PC-9 (cell line): ENCODE data around the gene TBCE. TPM values are rescaled to one million over a fixed set of nuclear protein-coding genes. Genes with fewer than 3 reads are reported as not detected.

ENCODE experiments used
- BruUV-seq: library from RNA; stranded (reverse); fragments of 400-500 nt; replicated peaks from 2 replicates; lab custom pipeline; 2021; lab: Mats Ljungman, UMichigan
- CTCF ChIA-PET: fragments of 300-600 bp; sonication (Branson Sonifier 250); formaldehyde crosslinking; loops from one replicate; lab custom pipeline; 2022; ENCODE audit warnings: antibody characterized with exemption; lab: Charles Lee
- POLR2A ChIA-PET: fragments of 300-600 bp; sonication (Branson Sonifier 250); formaldehyde crosslinking; loops from one replicate; lab custom pipeline; 2022; ENCODE audit warnings: antibody characterized with exemption; ENCODE audit not compliant: unreplicated experiment; lab: Charles Lee
- DNase-seq, 2 experiments: peaks; one replicate each; pipeline versions ENCODE4 v3.0.0 to v3.0.0-alpha.2; 2015 to 2022; ENCODE audit warnings: mixed read lengths in 1 of 2
- H2AFZ ChIP-seq: fragments of 200-600 bp; sonication (generic); 2 replicates; pipeline ENCODE4 v1.8.1; 2017; ENCODE audit warnings: antibody characterized with exemption
- H3F3A ChIP-seq: fragments of 200-600 bp; sonication (generic); 2 replicates; pipeline ENCODE4 v1.8.1; 2017; ENCODE audit warnings: antibody characterized with exemption, mild to moderate bottlenecking, low read depth; ENCODE audit not compliant: insufficient read depth
- H3K27ac ChIP-seq: fragments of 200-600 bp; sonication (generic); 2 replicates; pipeline ENCODE4 v1.6.1; 2016; ENCODE audit warnings: mixed run types
- H3K27me3 ChIP-seq: fragments of 200-600 bp; sonication (generic); 2 replicates; pipeline ENCODE4 v1.6.1; 2016; ENCODE audit warnings: low read depth, mixed run types; ENCODE audit not compliant: insufficient read depth
- H3K36me3 ChIP-seq: fragments of 200-600 bp; sonication (generic); 2 replicates; pipeline ENCODE4 v1.6.1; 2016; ENCODE audit warnings: low read depth, mixed run types
- H3K4me1 ChIP-seq: fragments of 200-600 bp; sonication (generic); replicated peaks from 2 replicates; pipeline ENCODE4 v1.6.1; 2016; ENCODE audit warnings: mixed run types; ENCODE audit not compliant: insufficient read depth
- H3K4me2 ChIP-seq: fragments of 200-600 bp; sonication (generic); 2 replicates; pipeline ENCODE4 v1.6.1; 2017; ENCODE audit warnings: mixed run types
- H3K4me3 ChIP-seq: fragments of 200-600 bp; sonication (generic); 2 replicates; pipeline ENCODE4 v1.6.1; 2016; ENCODE audit warnings: mixed run types
- H3K79me2 ChIP-seq: fragments of 200-600 bp; sonication (generic); 2 replicates; pipeline ENCODE4 v1.6.1; 2017; ENCODE audit warnings: low read depth, mixed run types
- H3K9me2 ChIP-seq: fragments of 200-600 bp; sonication (generic); 2 replicates; pipeline ENCODE4 v1.8.1; 2017; ENCODE audit warnings: mild to moderate bottlenecking; ENCODE audit not compliant: insufficient read depth
- H3K9me3 ChIP-seq: fragments of 200-600 bp; sonication (generic); 2 replicates; pipeline ENCODE4 v1.8.1; 2016; ENCODE audit warnings: low read depth; ENCODE audit not compliant: insufficient read depth
- H4K20me1 ChIP-seq: fragments of 200-600 bp; sonication (generic); 2 replicates; pipeline ENCODE4 v1.8.1; 2017; ENCODE audit not compliant: insufficient read depth
- CTCF ChIP-seq: fragments of 200-600 bp; sonication (generic); conservative IDR thresholded peaks from 2 replicates; pipeline ENCODE4 v1.6.1; 2017; ENCODE audit warnings: mixed run types, antibody characterized with exemption, mild to moderate bottlenecking, moderate library complexity
- EZH2 ChIP-seq: fragments of 200-600 bp; sonication (generic); IDR thresholded peaks from 2 replicates; pipeline ENCODE4 v1.8.0; 2017; ENCODE audit warnings: antibody characterized with exemption, low read depth
- intact Hi-C: fragments of 100-400 bp; cut with micrococcal nuclease; formaldehyde crosslinking; loops from one replicate; pipeline ENCODE4 v1.10.0; 2022; ENCODE audit not compliant: unreplicated experiment
- total RNA-seq: library from RNA; stranded (reverse); gene quantifications from 2 replicates; pipeline ENCODE4 v1.2.3, GENCODE V29; 2021

Gene TBCE
- total RNA-seq, 1 experiment from 2014 or later: 18.9 TPM

- Histone ChIP-seq H3K4me2 (no peak overlapping the region), H3K27ac (peak overlapping the region; percentile 39; the same call in 1 of the 2 replicates), H3K4me3 (no peak overlapping the region), H3K9me3 (no peaks in the 10 kb centered on the region), H3K27me3 (no peaks in the 10 kb centered on the region), H3K4me1 (peaks cover 41% of the 10 kb centered on the region), H3K79me2 (peaks cover 41% of the 10 kb centered on the region), H3K9me2 (no peaks in the 10 kb centered on the region), H3F3A (peaks cover 35% of the 10 kb centered on the region), H4K20me1 (no peaks in the 10 kb centered on the region), H2AFZ (no peak overlapping the region), H3K36me3 (no peaks in the 10 kb centered on the region)
- POLR2A ChIA-PET: interaction anchor here (0.5 to 0.8 kb wide), 7 partner anchors 15 to 439 kb away, joined by 3 to 19 read pairs (median 5); partner anchors contain the start of genes ARID4B and TBCE
- CTCF ChIA-PET: interaction anchor here (0.8 kb wide), 1 partner anchor 12 kb away, joined by 8 read pairs; no protein-coding TSS in a partner anchor
- no peak for TF ChIP-seq CTCF
- intact Hi-C loops: loop anchor here (1.0 to 2.0 kb wide), 2 partner anchors 37 to 75 kb away; partner anchors contain the start of genes ARID4B, GGPS1 and TBCE
- peak; percentile 58 to 77 for DNase-seq
- BruUV-seq: no TSS peak
These were observed 37.0 kb downstream of the TBCE start for GRCh38 chr1:235404190-235404589.

GRCh38 chr1:235407419-235407818 is 40.2 kb downstream of the TBCE start:
- ChIA-PET POLR2A (no interaction called here), CTCF (no interaction called here)
- H3K9me2 ChIP-seq: no peaks in the 10 kb centered on the region
- no peak for TF ChIP-seq CTCF
- no peak for TF ChIP-seq EZH2
- no TSS peak for BruUV-seq
- no peak overlapping the region for H3K27ac ChIP-seq
- no peak overlapping the region for H3K4me2 ChIP-seq
- H3K36me3 ChIP-seq: no peaks in the 10 kb centered on the region
- no peaks in the 10 kb centered on the region for H3K27me3 ChIP-seq
- peaks cover 22% of the 10 kb centered on the region for H3K4me1 ChIP-seq
- H3K9me3 ChIP-seq: no peaks in the 10 kb centered on the region
- no peak overlapping the region for H3K4me3 ChIP-seq
- peaks cover 34% of the 10 kb centered on the region for H3F3A ChIP-seq
- intact Hi-C loops: no loop called here
- H4K20me1 ChIP-seq: no peaks in the 10 kb centered on the region
- H3K79me2 ChIP-seq: peaks cover 10% of the 10 kb centered on the region; the same call in 1 of the 2 replicates
- no peak overlapping the region for H2AFZ ChIP-seq
- DNase-seq: no peak

- no peak for DNase-seq
These were observed 41.3 kb downstream of the TBCE start for GRCh38 chr1:235408503-235408960.

More at GRCh38 chr1:235408503-235408960, 41.3 kb downstream of the TBCE start:
- H3K4me3 ChIP-seq: no peak overlapping the region
- no peak overlapping the region for H3K4me2 ChIP-seq
- H3K27me3 ChIP-seq: no peaks in the 10 kb centered on the region
- H3K36me3 ChIP-seq: no peaks in the 10 kb centered on the region
- peaks cover 11% of the 10 kb centered on the region for H3K4me1 ChIP-seq
- no peaks in the 10 kb centered on the region for H3K9me2 ChIP-seq
- no TSS peak for BruUV-seq
- ChIA-PET CTCF (interaction anchor here (0.7 kb wide), 2 partner anchors 429 to 1145 kb away, joined by 3 to 9 read pairs; no protein-coding TSS in a partner anchor), POLR2A (interaction anchor here (0.6 kb wide), 1 partner anchor 212 kb away, joined by 5 read pairs; no protein-coding TSS in a partner anchor)
- H3K27ac ChIP-seq: 0 out of 2 replicates have a peak overlapping the region, but pooled peaks have one; percentile 16
- no peak overlapping the region for H2AFZ ChIP-seq
- H3K79me2 ChIP-seq: peaks cover 1% of the 10 kb centered on the region; the same call in 1 of the 2 replicates
- no peak for TF ChIP-seq EZH2
- no peak for TF ChIP-seq CTCF
- H4K20me1 ChIP-seq: no peaks in the 10 kb centered on the region
- peaks cover 23% of the 10 kb centered on the region for H3F3A ChIP-seq
- no peaks in the 10 kb centered on the region for H3K9me3 ChIP-seq
- intact Hi-C loops: no loop called here
